Activated T-cell treated with anti-CD3 and anti-CD28 coated beads, Interleukin-2, amount 50 U/mL, for 24 hours (primary cell): Measurements from ENCODE around the gene NEXN.

Experiments used
- DNase-seq: peaks from one replicate; pipeline ENCODE4 v3.0.0-alpha.2; 2020
- H3K27ac Mint-ChIP-seq: 2 replicates; pipeline ENCODE4 v1.8.0; 2020; ENCODE audit warnings: mild to moderate bottlenecking, mixed read lengths
- H3K27me3 Mint-ChIP-seq: 2 replicates; pipeline ENCODE4 v1.8.0; 2020; ENCODE audit warnings: mixed read lengths
- H3K36me3 Mint-ChIP-seq: 2 replicates; pipeline ENCODE4 v1.8.0; 2020; ENCODE audit warnings: low read depth, mixed read lengths
- H3K4me1 Mint-ChIP-seq: 2 replicates; pipeline ENCODE4 v1.8.0; 2020; ENCODE audit warnings: low read depth, mixed read lengths
- H3K4me3 Mint-ChIP-seq: 2 replicates; pipeline ENCODE4 v1.8.0; 2020; ENCODE audit warnings: mild to moderate bottlenecking, moderate library complexity, mixed read lengths
- H3K9me3 Mint-ChIP-seq: 2 replicates; pipeline ENCODE4 v1.8.0; 2020; ENCODE audit warnings: mixed read lengths

The NEXN gene

GRCh38 chr1:77927414-77927813, 39.0 kb downstream of the NEXN start:
- no peak for DNase-seq
- no peaks in the 10 kb centered on the region for H3K9me3 Mint-ChIP-seq
- peak overlapping the region; percentile 19 for H3K4me3 Mint-ChIP-seq
- H3K27me3 Mint-ChIP-seq = no peaks in the 10 kb centered on the region
- no peak overlapping the region for H3K27ac Mint-ChIP-seq
- H3K4me1 Mint-ChIP-seq = peaks cover 9% of the 10 kb centered on the region
- no peaks in the 10 kb centered on the region for H3K36me3 Mint-ChIP-seq

GRCh38 chr1:77929806-77930205, 41.4 kb downstream of the NEXN start:
- Mint-ChIP-seq H3K4me3 (no peak overlapping the region), H3K27ac (no peak overlapping the region), H3K9me3 (no peaks in the 10 kb centered on the region), H3K27me3 (no peaks in the 10 kb centered on the region), H3K36me3 (no peaks in the 10 kb centered on the region), H3K4me1 (peaks cover 9% of the 10 kb centered on the region)
- no peak for DNase-seq

- Mint-ChIP-seq H3K36me3 (peaks cover 27% of the 10 kb centered on the region), H3K4me1 (peaks cover 15% of the 10 kb centered on the region), H3K27ac (peak overlapping the region; percentile 65), H3K4me3 (no peak overlapping the region), H3K9me3 (no peaks in the 10 kb centered on the region), H3K27me3 (no peaks in the 10 kb centered on the region)
- DNase-seq = no peak
Measured at GRCh38 chr1:77938651-77939050, 50.2 kb downstream of the NEXN start.

- Mint-ChIP-seq H3K9me3 (no peaks in the 10 kb centered on the region), H3K27ac (peak overlapping the region; percentile 10), H3K36me3 (peaks cover 45% of the 10 kb centered on the region), H3K4me1 (peaks cover 20% of the 10 kb centered on the region), H3K27me3 (no peaks in the 10 kb centered on the region), H3K4me3 (no peak overlapping the region)
- no peak for DNase-seq
Measured at GRCh38 chr1:77940921-77941570, 52.6 kb downstream of the NEXN start.

- H3K27me3 Mint-ChIP-seq = no peaks in the 10 kb centered on the region
- peaks cover 61% of the 10 kb centered on the region for H3K36me3 Mint-ChIP-seq
- no peak for DNase-seq
- no peak overlapping the region for H3K4me3 Mint-ChIP-seq
- H3K4me1 Mint-ChIP-seq = peaks cover 24% of the 10 kb centered on the region
- H3K27ac Mint-ChIP-seq = no peak overlapping the region
- H3K9me3 Mint-ChIP-seq = no peaks in the 10 kb centered on the region
Measured at GRCh38 chr1:77942400-77943140, 54.1 kb downstream of the NEXN start.

GRCh38 chr1:77945345-77945744, 56.9 kb downstream of the NEXN start:
- no peak for DNase-seq
- Mint-ChIP-seq H3K4me1 (peaks cover 39% of the 10 kb centered on the region), H3K36me3 (peaks cover 85% of the 10 kb centered on the region), H3K27ac (no peak overlapping the region), H3K27me3 (no peaks in the 10 kb centered on the region), H3K9me3 (no peaks in the 10 kb centered on the region), H3K4me3 (no peak overlapping the region)

- Mint-ChIP-seq H3K4me3 (no peak overlapping the region), H3K27me3 (no peaks in the 10 kb centered on the region), H3K27ac (peak overlapping the region; percentile 48), H3K9me3 (no peaks in the 10 kb centered on the region), H3K36me3 (peaks cover 93% of the 10 kb centered on the region), H3K4me1 (peaks cover 50% of the 10 kb centered on the region)
- no peak for DNase-seq
Measured at GRCh38 chr1:77948841-77949424, 60.5 kb downstream of the NEXN start.

- Mint-ChIP-seq H3K9me3 (no peaks in the 10 kb centered on the region), H3K27me3 (no peaks in the 10 kb centered on the region), H3K4me1 (peaks cover 53% of the 10 kb centered on the region), H3K27ac (peak overlapping the region; percentile 88), H3K36me3 (peaks cover 97% of the 10 kb centered on the region), H3K4me3 (no peak overlapping the region)
- no peak for DNase-seq
Measured at GRCh38 chr1:77950873-77951272, 62.4 kb downstream of the NEXN start.

- Mint-ChIP-seq H3K27me3 (no peaks in the 10 kb centered on the region), H3K27ac (peak overlapping the region; percentile 88), H3K4me1 (peaks cover 53% of the 10 kb centered on the region), H3K36me3 (peaks cover 98% of the 10 kb centered on the region), H3K9me3 (no peaks in the 10 kb centered on the region), H3K4me3 (no peak overlapping the region)
- no peak for DNase-seq
Measured at GRCh38 chr1:77951328-77951727, 62.9 kb downstream of the NEXN start.

- DNase-seq = no peak
- H3K9me3 Mint-ChIP-seq = no peaks in the 10 kb centered on the region
- H3K4me3 Mint-ChIP-seq = no peak overlapping the region
- H3K4me1 Mint-ChIP-seq = peaks cover 44% of the 10 kb centered on the region
- peak overlapping the region; percentile 30 for H3K27ac Mint-ChIP-seq
- peaks cover 98% of the 10 kb centered on the region for H3K36me3 Mint-ChIP-seq
- no peaks in the 10 kb centered on the region for H3K27me3 Mint-ChIP-seq
Measured at GRCh38 chr1:77953907-77954306, 65.5 kb downstream of the NEXN start.

- H3K9me3 Mint-ChIP-seq = no peaks in the 10 kb centered on the region
- DNase-seq = no peak
- no peaks in the 10 kb centered on the region for H3K27me3 Mint-ChIP-seq
- peak overlapping the region; percentile 29 for H3K27ac Mint-ChIP-seq
- H3K36me3 Mint-ChIP-seq = peaks cover 97% of the 10 kb centered on the region
- H3K4me1 Mint-ChIP-seq = peaks cover 44% of the 10 kb centered on the region
- no peak overlapping the region for H3K4me3 Mint-ChIP-seq
Measured at GRCh38 chr1:77954521-77954920, 66.1 kb downstream of the NEXN start.

- Mint-ChIP-seq H3K27ac (no peak overlapping the region), H3K36me3 (peaks cover 97% of the 10 kb centered on the region), H3K4me1 (peaks cover 46% of the 10 kb centered on the region), H3K27me3 (no peaks in the 10 kb centered on the region), H3K4me3 (no peak overlapping the region), H3K9me3 (no peaks in the 10 kb centered on the region)
- DNase-seq = no peak
Measured at GRCh38 chr1:77955709-77956108, 67.3 kb downstream of the NEXN start.

GRCh38 chr1:77956464-77956863, 68.0 kb downstream of the NEXN start:
- no peak overlapping the region for H3K4me3 Mint-ChIP-seq
- peaks cover 46% of the 10 kb centered on the region for H3K4me1 Mint-ChIP-seq
- DNase-seq = no peak
- H3K9me3 Mint-ChIP-seq = no peaks in the 10 kb centered on the region
- H3K27ac Mint-ChIP-seq = no peak overlapping the region
- peaks cover 97% of the 10 kb centered on the region for H3K36me3 Mint-ChIP-seq
- H3K27me3 Mint-ChIP-seq = no peaks in the 10 kb centered on the region

- Mint-ChIP-seq H3K27me3 (no peaks in the 10 kb centered on the region), H3K4me3 (no peak overlapping the region), H3K36me3 (peaks cover 96% of the 10 kb centered on the region), H3K27ac (peak overlapping the region; percentile 53), H3K4me1 (peaks cover 51% of the 10 kb centered on the region), H3K9me3 (no peaks in the 10 kb centered on the region)
- DNase-seq = no peak
Measured at GRCh38 chr1:77958391-77958790, 70.0 kb downstream of the NEXN start.

GRCh38 chr1:77958850-77959249, 70.4 kb downstream of the NEXN start:
- Mint-ChIP-seq H3K4me1 (peaks cover 51% of the 10 kb centered on the region), H3K27me3 (no peaks in the 10 kb centered on the region), H3K27ac (peak overlapping the region; percentile 53), H3K36me3 (peaks cover 97% of the 10 kb centered on the region), H3K9me3 (no peaks in the 10 kb centered on the region), H3K4me3 (no peak overlapping the region)
- DNase-seq = no peak
